ENCODE data around the gene NDUFA6.
"Not testable (repeated sequence)": the region's sequence is repeated elsewhere in the genome, so short reads cannot be mapped to it uniquely, and the experiment has no call there.

GRCh38 chr22:42120231-42121021, 29.9 kb upstream of the NDUFA6 start:
- TF ChIP-seq POLR2A (IDR thresholded peaks at IDR 0.05; ENCODE audit: borderline replicate concordance, extremely low read depth, insufficient read depth, insufficient read length); EZH2 (IDR thresholded peaks at IDR 0.05); JUND (IDR thresholded peaks at IDR 0.05); CTCF (IDR thresholded peaks at IDR 0.05 in 2 of 3, conservative IDR thresholded peaks at IDR 0.05 in 1 of 3; ENCODE audit: borderline replicate concordance in 1 of 3, insufficient read depth in 1 of 3, low read depth in 2 of 3, low read length in 2 of 3); MAX (IDR thresholded peaks at IDR 0.05); ZNF274 (IDR thresholded peaks at IDR 0.05; ENCODE audit: low read depth, low read length); POLR2AphosphoS5 (IDR thresholded peaks at IDR 0.05; ENCODE audit: low read depth, low read length); RAD21 (IDR thresholded peaks at IDR 0.05; ENCODE audit: low read depth); YY1 (IDR thresholded peaks at IDR 0.05; ENCODE audit: extremely low read depth, insufficient replicate concordance, low read depth, low read length); REST (IDR thresholded peaks at IDR 0.05; ENCODE audit: low read depth); ZFX (IDR thresholded peaks at IDR 0.05); ELF1 (IDR thresholded peaks at IDR 0.05; ENCODE audit: borderline replicate concordance, low read depth); ATF3 (IDR thresholded peaks at IDR 0.05); CEBPB (IDR thresholded peaks at IDR 0.05; ENCODE audit: low read depth): not testable (repeated sequence)
